HL-60 (cell line): Measurements from ENCODE around the gene SKP1.

Experiments
- CTCF ChIP-seq: IDR thresholded peaks from one replicate; pipeline ENCODE4 v1.5.1; 2011; ENCODE audit warnings: low read length, control low read depth, inconsistent platforms; ENCODE audit not compliant: insufficient read depth
- POLR2AphosphoS5 ChIP-seq: IDR thresholded peaks from 2 replicates; pipeline ENCODE4 v1.6.1; 2012; ENCODE audit warnings: low read depth
- REST ChIP-seq: IDR thresholded peaks from 2 replicates; pipeline ENCODE4 v1.6.1; 2012; ENCODE audit warnings: low read depth; ENCODE audit not compliant: insufficient replicate concordance
- SPI1 ChIP-seq: IDR thresholded peaks from 2 replicates; pipeline ENCODE4 v1.6.1; 2012; ENCODE audit warnings: low read depth, mild to moderate bottlenecking, borderline replicate concordance

- no peak for TF ChIP-seq REST
- TF ChIP-seq CTCF = no peak
- no peak for TF ChIP-seq POLR2AphosphoS5
- no peak for TF ChIP-seq SPI1
Measured at GRCh38 chr5:134118212-134118835, 58.4 kb downstream of the SKP1 start.
